B cell (primary cell): ENCODE results near the gene MGAT1.
"Not testable (repeated sequence)": the region's sequence is repeated elsewhere in the genome, so short reads cannot be mapped to it uniquely, and the experiment has no call there.

ENCODE experiments used
- CTCF ChIP-seq: fragments of 200-600 bp; IDR thresholded peaks from one replicate; pipeline ENCODE4 v1.8.0; 2022; ENCODE audit warnings: antibody characterized with exemption, mild to moderate bottlenecking
- EZH2 ChIP-seq: IDR thresholded peaks from 2 replicates; pipeline ENCODE4 v1.6.1; 2012; ENCODE audit warnings: borderline replicate concordance, low read depth, mild to moderate bottlenecking, moderate library complexity, low read length; ENCODE audit not compliant: insufficient read depth, poor library complexity, severe bottlenecking

- TF ChIP-seq CTCF, EZH2: not testable (repeated sequence)
Measured at GRCh38 chr5:180740953-180741352, 61.7 kb downstream of the MGAT1 start.
